Measurements from ENCODE around the gene KAT5.

DNA sequence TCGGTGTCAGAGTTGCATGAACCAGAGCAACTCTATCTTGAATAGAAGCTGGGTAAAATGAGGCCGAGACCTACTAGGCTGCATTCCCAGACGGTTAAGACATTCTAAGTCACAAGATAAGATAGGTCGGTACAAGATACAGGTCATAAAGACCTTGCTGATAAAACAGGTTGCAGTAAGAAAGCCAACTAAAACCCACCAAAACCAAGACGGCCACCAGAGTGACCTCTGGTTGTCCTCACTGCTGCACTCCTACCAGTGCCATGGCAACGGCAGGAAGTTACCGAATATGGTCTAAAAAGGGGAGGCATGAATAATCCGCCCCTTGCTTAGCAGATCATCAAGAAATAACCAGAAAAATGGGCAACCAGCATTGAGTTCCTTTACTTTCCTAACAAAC is 2.4 kb upstream of the KAT5 start:
- TF ChIP-seq, protein P1, sequence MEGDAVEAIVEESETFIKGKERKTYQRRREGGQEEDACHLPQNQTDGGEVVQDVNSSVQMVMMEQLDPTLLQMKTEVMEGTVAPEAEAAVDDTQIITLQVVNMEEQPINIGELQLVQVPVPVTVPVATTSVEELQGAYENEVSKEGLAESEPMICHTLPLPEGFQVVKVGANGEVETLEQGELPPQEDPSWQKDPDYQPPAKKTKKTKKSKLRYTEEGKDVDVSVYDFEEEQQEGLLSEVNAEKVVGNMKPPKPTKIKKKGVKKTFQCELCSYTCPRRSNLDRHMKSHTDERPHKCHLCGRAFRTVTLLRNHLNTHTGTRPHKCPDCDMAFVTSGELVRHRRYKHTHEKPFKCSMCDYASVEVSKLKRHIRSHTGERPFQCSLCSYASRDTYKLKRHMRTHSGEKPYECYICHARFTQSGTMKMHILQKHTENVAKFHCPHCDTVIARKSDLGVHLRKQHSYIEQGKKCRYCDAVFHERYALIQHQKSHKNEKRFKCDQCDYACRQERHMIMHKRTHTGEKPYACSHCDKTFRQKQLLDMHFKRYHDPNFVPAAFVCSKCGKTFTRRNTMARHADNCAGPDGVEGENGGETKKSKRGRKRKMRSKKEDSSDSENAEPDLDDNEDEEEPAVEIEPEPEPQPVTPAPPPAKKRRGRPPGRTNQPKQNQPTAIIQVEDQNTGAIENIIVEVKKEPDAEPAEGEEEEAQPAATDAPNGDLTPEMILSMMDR (conservative IDR thresholded peaks at IDR 0.05; ENCODE audit: low read depth, low read length): no peak
- TF ChIP-seq POLR2A (IDR thresholded peaks at IDR 0.05; ENCODE audit: low read depth, low read length) (no peak), CEBPB (IDR thresholded peaks at IDR 0.05; ENCODE audit: low read depth, low read length) (no peak), MXI1 (IDR thresholded peaks at IDR 0.05; ENCODE audit: borderline replicate concordance, low read depth, low read length) (no peak), RAD21 (IDR thresholded peaks at IDR 0.05; ENCODE audit: low read length) (no peak), FOS (IDR thresholded peaks at IDR 0.05; ENCODE audit: low read depth, low read length) (no peak)
